AG04450 (cell line): ENCODE results near the gene RNF144B. TPM values are rescaled to one million over a fixed set of nuclear protein-coding genes. Genes with fewer than 3 reads are reported as not detected.

Source experiments
- CTCF ChIA-PET: fragments of 300-600, 350-600 bp; formaldehyde crosslinking; extraction: SDS; loops from one replicate; lab custom pipeline; 2022; ENCODE audit warnings: antibody characterized with exemption, inconsistent platforms; lab: Charles Lee
- POLR2A ChIA-PET: fragments of 350-600 bp; formaldehyde crosslinking; extraction: SDS; loops from one replicate; lab custom pipeline; 2021; ENCODE audit warnings: antibody characterized with exemption, inconsistent platforms; lab: Yijun Ruan, JAX
- DNase-seq: peaks from one replicate; pipeline ENCODE4 v3.0.0-alpha.2; 2011; ENCODE audit warnings: low read depth, low spot score
- H3K27ac ChIP-seq: one replicate; pipeline ENCODE4 v1.5.1; 2012; ENCODE audit warnings: low read depth, low read length, control low read depth
- H3K27me3 ChIP-seq: one replicate; pipeline ENCODE4 v1.6.0; 2012; ENCODE audit warnings: low read length; ENCODE audit not compliant: control insufficient read depth, insufficient read depth
- H3K4me3 ChIP-seq: 2 replicates; pipeline ENCODE4 v1.5.1; 2011; ENCODE audit warnings: mild to moderate bottlenecking, low read depth, low read length, control low read depth
- H3K9me3 ChIP-seq: 2 replicates; pipeline ENCODE4 v1.5.1; 2012; ENCODE audit warnings: low read length; ENCODE audit not compliant: control insufficient read depth, insufficient read depth
- CTCF ChIP-seq: IDR thresholded peaks from 2 replicates; pipeline ENCODE4 v1.5.1; 2011; ENCODE audit warnings: low read depth, low read length, control low read depth, inconsistent platforms
- polyA plus RNA-seq: library from polyadenylated mRNA; depleted of rRNA; stranded (reverse); fragments of >200 nt; gene quantifications from 2 replicates; pipeline ENCODE4 v1.2.3, GENCODE V29; 2011

RNF144B gene
- polyA plus RNA-seq, 1 experiment, result 0.25 TPM

GRCh38 chr6:18367371-18367770 is 19.8 kb upstream of the RNF144B start:
- ChIA-PET CTCF (interaction anchor here (0.6 kb wide), 1 partner anchor 49 kb away, joined by 6 read pairs; no protein-coding TSS in a partner anchor), POLR2A (no interaction called here)
- TF ChIP-seq CTCF, result no peak

GRCh38 chr6:18368277-18369105 is 18.7 kb upstream of the RNF144B start:
- TF ChIP-seq CTCF, result no peak
- no peaks in the 10 kb centered on the region; the same call in 1 of the 2 replicates for H3K9me3 ChIP-seq
- H3K27ac ChIP-seq, result no peak overlapping the region
- no peak overlapping the region for H3K4me3 ChIP-seq
- ChIA-PET CTCF (interaction anchor here (0.7 kb wide), 1 partner anchor 45 kb away, joined by 4 read pairs; no protein-coding TSS in a partner anchor), POLR2A (no interaction called here)
- DNase-seq, result no peak
- H3K27me3 ChIP-seq, result no peaks in the 10 kb centered on the region

More at GRCh38 chr6:18367371-18367770, 19.8 kb upstream of the RNF144B start:
- Histone ChIP-seq H3K27me3 (no peaks in the 10 kb centered on the region), H3K27ac (no peak overlapping the region), H3K9me3 (no peaks in the 10 kb centered on the region; the same call in 1 of the 2 replicates), H3K4me3 (no peak overlapping the region)
- DNase-seq, result no peak

GRCh38 chr6:18371010-18371409 is 16.1 kb upstream of the RNF144B start:
- Histone ChIP-seq H3K27me3 (no peaks in the 10 kb centered on the region), H3K9me3 (no peaks in the 10 kb centered on the region; the same call in 1 of the 2 replicates), H3K4me3 (no peak overlapping the region), H3K27ac (no peak overlapping the region)
- POLR2A ChIA-PET, result interaction anchor here (0.6 kb wide), 1 partner anchor 130 kb away, joined by 3 read pairs; no protein-coding TSS in a partner anchor
- CTCF ChIA-PET, result no interaction called here
- no peak for DNase-seq
- TF ChIP-seq CTCF, result no peak

GRCh38 chr6:18371656-18372055 is 15.5 kb upstream of the RNF144B start:
- Histone ChIP-seq H3K27me3 (no peaks in the 10 kb centered on the region), H3K9me3 (no peaks in the 10 kb centered on the region; the same call in 1 of the 2 replicates), H3K27ac (no peak overlapping the region), H3K4me3 (no peak overlapping the region)
- DNase-seq, result no peak
- POLR2A ChIA-PET, result no interaction called here
- CTCF ChIA-PET, result no interaction called here
- no peak for TF ChIP-seq CTCF

- no peak for TF ChIP-seq CTCF
- Histone ChIP-seq H3K27ac (no peak overlapping the region), H3K9me3 (no peaks in the 10 kb centered on the region), H3K27me3 (peaks cover 3% of the 10 kb centered on the region), H3K4me3 (no peak overlapping the region)
- ChIA-PET CTCF (no interaction called here), POLR2A (no interaction called here)
- no peak for DNase-seq
These were observed 6.9 kb upstream of the RNF144B start for GRCh38 chr6:18380158-18380836.
